Upper lobe of left lung (tissue), 4 donors: ENCODE data around the gene COQ10A.

Experiments used
- CTCF ChIP-seq, 6 experiments: fragments of 450-650 bp in 4 of 6; fragments of 200-600 bp in 2 of 6; sonication (generic) in 2 of 6; IDR thresholded peaks; one replicate each; pipeline ENCODE4 v1.5.1; 2016 to 2019; ENCODE audit warnings: antibody characterized with exemption in 6 of 6
- EP300 ChIP-seq, 4 donors: sonication (generic); formaldehyde crosslinking; IDR thresholded peaks; one replicate each; pipeline ENCODE4 v1.5.1; 2017; ENCODE audit warnings: antibody characterized with exemption in 4 of 4, control low read depth in 2 of 4
- POLR2A ChIP-seq, 4 donors: fragments of 450-650 bp; IDR thresholded peaks; one replicate each; pipeline ENCODE4 v1.5.1; 2016 to 2017; ENCODE audit warnings: antibody characterized with exemption in 4 of 4, mild to moderate bottlenecking in 2 of 4
- POLR2AphosphoS5 ChIP-seq, 2 donors: sonication (generic); formaldehyde crosslinking; IDR thresholded peaks; one replicate each; pipeline ENCODE4 v1.5.1; 2017; ENCODE audit warnings: antibody characterized with exemption in 2 of 2

- TF ChIP-seq POLR2AphosphoS5 (IDR thresholded peaks at IDR 0.05): no peak
- TF ChIP-seq CTCF (IDR thresholded peaks at IDR 0.05): no peak
- TF ChIP-seq EP300 (IDR thresholded peaks at IDR 0.05): no peak
- TF ChIP-seq POLR2A (IDR thresholded peaks at IDR 0.05): no peak
Observed at GRCh38 chr12:56222531-56222895, 44.2 kb upstream of the COQ10A start.
